Measurements from ENCODE around the gene DBP. TPM values are rescaled to one million over a fixed set of nuclear protein-coding genes. Genes with fewer than 3 reads are reported as not detected.

DBP gene
- total and polyA plus RNA-seq, 2 of the 13 experiments (the other 11 are each of a cell fraction or from before 2014, with no cell fraction given) = 1.7 to 5.8 TPM

DNA sequence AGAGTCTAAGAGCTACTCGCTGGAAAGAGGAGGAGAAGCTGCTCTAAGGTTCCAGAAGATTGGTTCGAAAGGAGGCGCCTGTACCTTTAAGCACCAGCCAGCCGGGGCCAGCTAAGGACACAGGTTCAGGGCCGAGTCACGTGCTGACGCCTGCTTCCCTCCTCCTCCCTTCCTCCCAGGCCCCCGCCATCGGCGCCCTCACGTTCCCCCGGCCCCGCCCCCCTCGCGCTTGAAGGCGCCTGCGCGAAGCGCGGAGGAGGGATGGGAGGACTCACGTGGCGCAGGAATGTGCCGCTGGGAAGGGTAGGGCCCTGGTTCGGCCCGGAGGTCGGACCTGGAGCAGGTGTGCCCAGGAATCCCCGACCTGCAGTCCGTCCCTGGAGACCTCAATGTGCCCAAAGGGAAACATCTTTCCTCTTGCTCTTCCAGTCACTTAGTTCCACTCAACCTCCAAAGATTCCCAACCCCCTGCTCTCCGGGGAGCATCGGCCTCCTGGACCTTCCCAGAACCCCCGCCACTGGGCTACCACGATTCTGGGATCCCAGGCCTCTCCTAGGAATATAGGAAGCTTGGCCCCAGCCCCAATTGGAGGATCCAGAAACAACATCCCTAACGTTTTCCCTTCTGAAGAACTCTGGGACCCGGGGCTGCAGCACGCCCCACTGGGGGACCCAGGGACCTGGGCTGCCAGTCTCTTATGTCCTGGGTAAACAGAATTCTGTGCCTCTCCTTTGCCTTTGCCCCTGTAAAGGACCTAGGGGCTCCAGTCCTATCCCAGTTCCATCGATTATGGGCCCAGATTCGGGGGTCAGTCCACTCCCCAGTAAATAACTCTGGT is 2.5 kb downstream of the DBP start (continued):
- TF ChIP-seq, protein P1, sequence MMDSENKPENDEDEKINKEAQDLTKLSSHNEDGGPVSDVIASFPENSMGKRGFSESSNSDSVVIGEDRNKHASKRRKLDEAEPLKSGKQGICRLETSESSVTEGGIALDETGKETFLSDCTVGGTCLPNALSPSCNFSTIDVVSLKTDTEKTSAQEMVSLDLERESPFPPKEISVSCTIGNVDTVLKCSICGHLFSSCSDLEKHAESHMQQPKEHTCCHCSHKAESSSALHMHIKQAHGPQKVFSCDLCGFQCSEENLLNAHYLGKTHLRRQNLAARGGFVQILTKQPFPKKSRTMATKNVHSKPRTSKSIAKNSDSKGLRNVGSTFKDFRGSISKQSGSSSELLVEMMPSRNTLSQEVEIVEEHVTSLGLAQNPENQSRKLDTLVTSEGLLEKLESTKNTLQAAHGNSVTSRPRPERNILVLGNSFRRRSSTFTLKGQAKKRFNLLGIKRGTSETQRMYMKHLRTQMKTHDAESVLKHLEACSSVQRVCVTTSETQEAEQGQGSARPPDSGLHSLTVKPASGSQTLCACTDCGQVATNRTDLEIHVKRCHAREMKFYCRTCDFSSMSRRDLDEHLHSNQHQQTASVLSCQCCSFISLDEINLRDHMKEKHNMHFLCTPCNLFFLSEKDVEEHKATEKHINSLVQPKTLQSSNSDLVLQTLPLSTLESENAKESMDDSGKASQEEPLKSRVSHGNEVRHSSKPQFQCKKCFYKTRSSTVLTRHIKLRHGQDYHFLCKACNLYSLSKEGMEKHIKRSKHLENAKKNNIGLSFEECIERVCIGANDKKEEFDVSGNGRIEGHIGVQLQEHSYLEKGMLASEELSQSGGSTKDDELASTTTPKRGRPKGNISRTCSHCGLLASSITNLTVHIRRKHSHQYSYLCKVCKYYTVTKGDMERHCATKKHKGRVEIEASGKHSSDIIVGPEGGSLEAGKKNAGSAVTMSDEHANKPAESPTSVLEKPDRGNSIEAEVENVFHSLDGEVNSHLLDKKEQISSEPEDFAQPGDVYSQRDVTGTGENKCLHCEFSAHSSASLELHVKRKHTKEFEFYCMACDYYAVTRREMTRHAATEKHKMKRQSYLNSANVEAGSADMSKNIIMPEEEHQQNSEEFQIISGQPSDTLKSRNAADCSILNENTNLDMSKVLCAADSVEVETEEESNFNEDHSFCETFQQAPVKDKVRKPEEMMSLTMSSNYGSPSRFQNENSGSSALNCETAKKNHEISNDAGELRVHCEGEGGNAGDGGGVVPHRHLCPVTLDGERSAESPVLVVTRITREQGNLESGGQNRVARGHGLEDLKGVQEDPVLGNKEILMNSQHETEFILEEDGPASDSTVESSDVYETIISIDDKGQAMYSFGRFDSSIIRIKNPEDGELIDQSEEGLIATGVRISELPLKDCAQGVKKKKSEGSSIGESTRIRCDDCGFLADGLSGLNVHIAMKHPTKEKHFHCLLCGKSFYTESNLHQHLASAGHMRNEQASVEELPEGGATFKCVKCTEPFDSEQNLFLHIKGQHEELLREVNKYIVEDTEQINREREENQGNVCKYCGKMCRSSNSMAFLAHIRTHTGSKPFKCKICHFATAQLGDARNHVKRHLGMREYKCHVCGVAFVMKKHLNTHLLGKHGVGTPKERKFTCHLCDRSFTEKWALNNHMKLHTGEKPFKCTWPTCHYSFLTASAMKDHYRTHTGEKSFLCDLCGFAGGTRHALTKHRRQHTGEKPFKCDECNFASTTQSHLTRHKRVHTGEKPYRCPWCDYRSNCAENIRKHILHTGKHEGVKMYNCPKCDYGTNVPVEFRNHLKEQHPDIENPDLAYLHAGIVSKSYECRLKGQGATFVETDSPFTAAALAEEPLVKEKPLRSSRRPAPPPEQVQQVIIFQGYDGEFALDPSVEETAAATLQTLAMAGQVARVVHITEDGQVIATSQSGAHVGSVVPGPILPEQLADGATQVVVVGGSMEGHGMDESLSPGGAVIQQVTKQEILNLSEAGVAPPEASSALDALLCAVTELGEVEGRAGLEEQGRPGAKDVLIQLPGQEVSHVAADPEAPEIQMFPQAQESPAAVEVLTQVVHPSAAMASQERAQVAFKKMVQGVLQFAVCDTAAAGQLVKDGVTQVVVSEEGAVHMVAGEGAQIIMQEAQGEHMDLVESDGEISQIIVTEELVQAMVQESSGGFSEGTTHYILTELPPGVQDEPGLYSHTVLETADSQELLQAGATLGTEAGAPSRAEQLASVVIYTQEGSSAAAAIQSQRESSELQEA (CRISPR knock-in tag; IDR thresholded peaks at IDR 0.05; ENCODE audit: not compliant biosample characterization) = no peak
- TF ChIP-seq, protein P2, sequence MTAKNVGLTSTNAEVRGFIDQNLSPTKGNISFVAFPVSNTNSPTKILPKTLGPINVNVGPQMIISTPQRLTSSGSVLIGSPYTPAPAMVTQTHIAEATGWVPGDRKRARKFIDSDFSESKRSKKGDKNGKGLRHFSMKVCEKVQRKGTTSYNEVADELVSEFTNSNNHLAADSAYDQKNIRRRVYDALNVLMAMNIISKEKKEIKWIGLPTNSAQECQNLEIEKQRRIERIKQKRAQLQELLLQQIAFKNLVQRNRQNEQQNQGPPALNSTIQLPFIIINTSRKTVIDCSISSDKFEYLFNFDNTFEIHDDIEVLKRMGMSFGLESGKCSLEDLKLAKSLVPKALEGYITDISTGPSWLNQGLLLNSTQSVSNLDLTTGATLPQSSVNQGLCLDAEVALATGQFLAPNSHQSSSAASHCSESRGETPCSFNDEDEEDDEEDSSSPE (CRISPR knock-in tag; IDR thresholded peaks at IDR 0.05) = peak; percentile 81
- TF ChIP-seq, protein P3, sequence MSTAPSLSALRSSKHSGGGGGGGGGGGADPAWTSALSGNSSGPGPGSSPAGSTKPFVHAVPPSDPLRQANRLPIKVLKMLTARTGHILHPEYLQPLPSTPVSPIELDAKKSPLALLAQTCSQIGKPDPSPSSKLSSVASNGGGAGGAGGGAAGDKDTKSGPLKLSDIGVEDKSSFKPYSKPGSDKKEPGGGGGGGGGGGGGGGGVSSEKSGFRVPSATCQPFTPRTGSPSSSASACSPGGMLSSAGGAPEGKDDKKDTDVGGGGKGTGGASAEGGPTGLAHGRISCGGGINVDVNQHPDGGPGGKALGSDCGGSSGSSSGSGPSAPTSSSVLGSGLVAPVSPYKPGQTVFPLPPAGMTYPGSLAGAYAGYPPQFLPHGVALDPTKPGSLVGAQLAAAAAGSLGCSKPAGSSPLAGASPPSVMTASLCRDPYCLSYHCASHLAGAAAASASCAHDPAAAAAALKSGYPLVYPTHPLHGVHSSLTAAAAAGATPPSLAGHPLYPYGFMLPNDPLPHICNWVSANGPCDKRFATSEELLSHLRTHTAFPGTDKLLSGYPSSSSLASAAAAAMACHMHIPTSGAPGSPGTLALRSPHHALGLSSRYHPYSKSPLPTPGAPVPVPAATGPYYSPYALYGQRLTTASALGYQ (CRISPR knock-in tag; IDR thresholded peaks at IDR 0.05) = peak; percentile 67; the same call in 1 of the 2 replicates
- TF ChIP-seq GPN1 (CRISPR knock-in tag; IDR thresholded peaks at IDR 0.05; ENCODE audit: borderline replicate concordance) (no peak), IRF1 (CRISPR knock-in tag; IDR thresholded peaks at IDR 0.05; ENCODE audit: low read depth) (no peak), MAFF (IDR thresholded peaks at IDR 0.05; ENCODE audit: low read depth, low read length) (no peak), ZNF24 (IDR thresholded peaks at IDR 0.05) (no peak), CAMTA2 (CRISPR knock-in tag; IDR thresholded peaks at IDR 0.05; ENCODE audit: borderline replicate concordance) (no peak), ZNF703 (CRISPR knock-in tag; IDR thresholded peaks at IDR 0.05; ENCODE audit: borderline replicate concordance) (no peak), KLF16 (CRISPR knock-in tag; IDR thresholded peaks at IDR 0.05) (peak in 1 of 2 experiments; percentile 89; a peak in 2 of 4 replicates), ZBTB8A (CRISPR knock-in tag; IDR thresholded peaks at IDR 0.05; ENCODE audit: borderline replicate concordance, low read depth) (no peak)
- TF ChIP-seq, protein P4, sequence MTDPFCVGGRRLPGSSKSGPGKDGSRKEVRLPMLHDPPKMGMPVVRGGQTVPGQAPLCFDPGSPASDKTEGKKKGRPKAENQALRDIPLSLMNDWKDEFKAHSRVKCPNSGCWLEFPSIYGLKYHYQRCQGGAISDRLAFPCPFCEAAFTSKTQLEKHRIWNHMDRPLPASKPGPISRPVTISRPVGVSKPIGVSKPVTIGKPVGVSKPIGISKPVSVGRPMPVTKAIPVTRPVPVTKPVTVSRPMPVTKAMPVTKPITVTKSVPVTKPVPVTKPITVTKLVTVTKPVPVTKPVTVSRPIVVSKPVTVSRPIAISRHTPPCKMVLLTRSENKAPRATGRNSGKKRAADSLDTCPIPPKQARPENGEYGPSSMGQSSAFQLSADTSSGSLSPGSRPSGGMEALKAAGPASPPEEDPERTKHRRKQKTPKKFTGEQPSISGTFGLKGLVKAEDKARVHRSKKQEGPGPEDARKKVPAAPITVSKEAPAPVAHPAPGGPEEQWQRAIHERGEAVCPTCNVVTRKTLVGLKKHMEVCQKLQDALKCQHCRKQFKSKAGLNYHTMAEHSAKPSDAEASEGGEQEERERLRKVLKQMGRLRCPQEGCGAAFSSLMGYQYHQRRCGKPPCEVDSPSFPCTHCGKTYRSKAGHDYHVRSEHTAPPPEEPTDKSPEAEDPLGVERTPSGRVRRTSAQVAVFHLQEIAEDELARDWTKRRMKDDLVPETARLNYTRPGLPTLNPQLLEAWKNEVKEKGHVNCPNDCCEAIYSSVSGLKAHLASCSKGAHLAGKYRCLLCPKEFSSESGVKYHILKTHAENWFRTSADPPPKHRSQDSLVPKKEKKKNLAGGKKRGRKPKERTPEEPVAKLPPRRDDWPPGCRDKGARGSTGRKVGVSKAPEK (CRISPR knock-in tag; IDR thresholded peaks at IDR 0.05; ENCODE audit: borderline replicate concordance) = no peak

Measured in HepG2 (cell line).